Activated CD8-positive, alpha-beta memory T cell treated with anti-CD3 and anti-CD28 coated beads for 4 hours (primary cell): ENCODE data around the gene WASHC4.

ENCODE experiments used
- DNase-seq, 2 donors: peaks; one replicate each; pipeline ENCODE4 v3.0.0-alpha.2; 2020; ENCODE audit warnings: low read depth in 2 of 2

Gene WASHC4

GRCh38 chr12:105205322-105206048, 98.0 kb downstream of the WASHC4 start:
- no peak for DNase-seq

- DNase-seq, result no peak
These were observed 99.3 kb downstream of the WASHC4 start for GRCh38 chr12:105206686-105207374.

- no peak for DNase-seq
These were observed 101.6 kb downstream of the WASHC4 start for GRCh38 chr12:105209091-105209490.

GRCh38 chr12:105212438-105212837, 104.9 kb downstream of the WASHC4 start:
- no peak for DNase-seq

- DNase-seq, result no peak
These were observed 106.6 kb downstream of the WASHC4 start for GRCh38 chr12:105214148-105214547.

GRCh38 chr12:105214670-105215375, 107.3 kb downstream of the WASHC4 start:
- no peak for DNase-seq

- no peak for DNase-seq
These were observed 110.9 kb downstream of the WASHC4 start for GRCh38 chr12:105218434-105218833.
